Gastroesophageal sphincter (tissue), 3 donors: ENCODE data around the gene PCDHGA7.
"Not testable (repeated sequence)": the region's sequence is repeated elsewhere in the genome, so short reads cannot be mapped to it uniquely, and the experiment has no call there.

Source experiments
- POLR2A ChIP-seq, 2 donors: fragments of 450-650 bp; IDR thresholded peaks; one replicate each; pipeline ENCODE4 v1.6.1; 2017; ENCODE audit warnings: antibody characterized with exemption in 2 of 2, mild to moderate bottlenecking in 2 of 2, moderate library complexity in 1 of 2
- POLR2AphosphoS5 ChIP-seq: sonication (generic); formaldehyde crosslinking; IDR thresholded peaks from one replicate; pipeline ENCODE4 v1.6.1; 2017; ENCODE audit warnings: antibody characterized with exemption
- TF ChIP-seq, protein P1 (sequence below), 4 experiments: fragments of 200-600 bp in 2 of 4; fragments of 450-650 bp in 2 of 4; sonication (generic) in 1 of 4; IDR thresholded peaks; one replicate each; pipeline ENCODE4 v1.5.1; 2017 to 2019; ENCODE audit warnings: antibody characterized with exemption in 4 of 4, mild to moderate bottlenecking in 2 of 4, moderate library complexity in 2 of 4

DNA sequence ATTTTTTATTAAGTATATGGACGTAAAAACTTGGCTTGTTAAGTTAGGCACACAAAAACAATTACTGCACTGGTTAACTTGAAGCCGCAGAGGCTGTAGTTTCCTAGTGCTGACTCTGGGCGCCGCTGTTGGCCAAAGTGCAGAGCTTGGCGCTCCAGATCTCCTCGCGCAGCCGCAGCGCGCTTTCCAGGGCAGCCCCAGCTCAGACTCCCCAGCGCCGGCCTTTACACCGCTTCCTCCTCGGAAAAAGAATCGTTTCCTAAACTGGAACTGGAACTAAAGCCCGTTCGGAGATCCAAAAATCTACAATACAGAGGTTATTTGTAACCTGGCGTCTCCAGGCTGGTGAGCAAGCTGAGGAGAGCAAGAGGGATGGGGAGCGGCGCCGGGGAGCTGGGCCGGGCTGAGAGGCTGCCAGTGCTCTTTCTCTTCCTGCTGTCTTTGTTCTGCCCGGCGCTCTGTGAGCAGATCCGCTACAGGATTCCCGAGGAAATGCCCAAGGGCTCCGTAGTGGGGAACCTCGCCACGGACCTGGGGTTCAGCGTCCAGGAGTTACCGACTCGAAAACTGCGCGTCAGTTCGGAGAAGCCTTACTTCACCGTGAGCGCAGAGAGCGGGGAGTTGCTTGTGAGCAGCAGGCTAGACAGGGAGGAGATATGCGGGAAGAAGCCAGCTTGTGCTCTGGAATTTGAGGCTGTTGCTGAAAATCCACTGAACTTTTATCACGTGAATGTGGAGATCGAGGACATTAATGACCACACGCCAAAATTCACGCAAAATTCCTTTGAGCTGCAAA is 15.4 kb downstream of the PCDHGA7 start, which contains the start of gene PCDHGB5:
- TF ChIP-seq, protein P1, sequence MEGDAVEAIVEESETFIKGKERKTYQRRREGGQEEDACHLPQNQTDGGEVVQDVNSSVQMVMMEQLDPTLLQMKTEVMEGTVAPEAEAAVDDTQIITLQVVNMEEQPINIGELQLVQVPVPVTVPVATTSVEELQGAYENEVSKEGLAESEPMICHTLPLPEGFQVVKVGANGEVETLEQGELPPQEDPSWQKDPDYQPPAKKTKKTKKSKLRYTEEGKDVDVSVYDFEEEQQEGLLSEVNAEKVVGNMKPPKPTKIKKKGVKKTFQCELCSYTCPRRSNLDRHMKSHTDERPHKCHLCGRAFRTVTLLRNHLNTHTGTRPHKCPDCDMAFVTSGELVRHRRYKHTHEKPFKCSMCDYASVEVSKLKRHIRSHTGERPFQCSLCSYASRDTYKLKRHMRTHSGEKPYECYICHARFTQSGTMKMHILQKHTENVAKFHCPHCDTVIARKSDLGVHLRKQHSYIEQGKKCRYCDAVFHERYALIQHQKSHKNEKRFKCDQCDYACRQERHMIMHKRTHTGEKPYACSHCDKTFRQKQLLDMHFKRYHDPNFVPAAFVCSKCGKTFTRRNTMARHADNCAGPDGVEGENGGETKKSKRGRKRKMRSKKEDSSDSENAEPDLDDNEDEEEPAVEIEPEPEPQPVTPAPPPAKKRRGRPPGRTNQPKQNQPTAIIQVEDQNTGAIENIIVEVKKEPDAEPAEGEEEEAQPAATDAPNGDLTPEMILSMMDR (IDR thresholded peaks at IDR 0.05), result peak in 2 of 4 experiments; percentile 35 to 52
- TF ChIP-seq POLR2AphosphoS5; POLR2A (IDR thresholded peaks at IDR 0.05): not testable (repeated sequence)
